Measurements from ENCODE around the gene ALDOB. TPM values are rescaled to one million over a fixed set of nuclear protein-coding genes. Genes with fewer than 3 reads are reported as not detected.

ALDOB gene
- total RNA-seq, 4 donors from 2014 or later = not detected

DNA sequence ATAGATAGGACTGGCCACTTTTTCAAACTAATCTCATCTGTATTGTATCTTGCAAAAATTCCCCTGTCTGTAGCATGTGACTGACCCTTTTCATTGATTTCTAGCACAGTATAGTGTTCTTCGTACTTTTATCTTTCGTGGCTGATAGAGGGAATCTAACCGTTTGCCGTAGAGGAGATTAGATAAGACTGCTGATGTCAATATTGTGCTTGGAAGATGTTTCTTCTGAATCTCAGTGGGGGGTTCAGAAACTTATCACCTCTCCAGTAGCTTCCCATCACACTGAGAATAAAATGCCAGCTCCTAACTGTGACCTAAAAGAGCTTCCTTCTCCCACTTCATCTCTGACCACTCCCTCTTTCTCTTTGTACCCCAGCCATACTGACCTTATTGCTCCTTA lies 25.4 kb upstream of the ALDOB start:
- intact Hi-C loops (cut with DNase I) = no loop called here
- Histone ChIP-seq H3K4me1 (no peaks in the 10 kb centered on the region), H3K27ac (no peak overlapping the region), H3K36me3 (no peaks in the 10 kb centered on the region), H3K4me3 (replicated peaks in 1 of 3) (no peak overlapping the region), H3K27me3 (no peaks in the 10 kb centered on the region), H3K9me3 (no peaks in the 10 kb centered on the region)
- TF ChIP-seq, protein P1, sequence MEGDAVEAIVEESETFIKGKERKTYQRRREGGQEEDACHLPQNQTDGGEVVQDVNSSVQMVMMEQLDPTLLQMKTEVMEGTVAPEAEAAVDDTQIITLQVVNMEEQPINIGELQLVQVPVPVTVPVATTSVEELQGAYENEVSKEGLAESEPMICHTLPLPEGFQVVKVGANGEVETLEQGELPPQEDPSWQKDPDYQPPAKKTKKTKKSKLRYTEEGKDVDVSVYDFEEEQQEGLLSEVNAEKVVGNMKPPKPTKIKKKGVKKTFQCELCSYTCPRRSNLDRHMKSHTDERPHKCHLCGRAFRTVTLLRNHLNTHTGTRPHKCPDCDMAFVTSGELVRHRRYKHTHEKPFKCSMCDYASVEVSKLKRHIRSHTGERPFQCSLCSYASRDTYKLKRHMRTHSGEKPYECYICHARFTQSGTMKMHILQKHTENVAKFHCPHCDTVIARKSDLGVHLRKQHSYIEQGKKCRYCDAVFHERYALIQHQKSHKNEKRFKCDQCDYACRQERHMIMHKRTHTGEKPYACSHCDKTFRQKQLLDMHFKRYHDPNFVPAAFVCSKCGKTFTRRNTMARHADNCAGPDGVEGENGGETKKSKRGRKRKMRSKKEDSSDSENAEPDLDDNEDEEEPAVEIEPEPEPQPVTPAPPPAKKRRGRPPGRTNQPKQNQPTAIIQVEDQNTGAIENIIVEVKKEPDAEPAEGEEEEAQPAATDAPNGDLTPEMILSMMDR (IDR thresholded peaks at IDR 0.05) = no peak
- no peak for TF ChIP-seq POLR2A (IDR thresholded peaks at IDR 0.05)
- no peak for DNase-seq
- 64 to 78% methylated on average over 4 of the region's 4 CpGs for WGBS, 2 donors

DNA sequence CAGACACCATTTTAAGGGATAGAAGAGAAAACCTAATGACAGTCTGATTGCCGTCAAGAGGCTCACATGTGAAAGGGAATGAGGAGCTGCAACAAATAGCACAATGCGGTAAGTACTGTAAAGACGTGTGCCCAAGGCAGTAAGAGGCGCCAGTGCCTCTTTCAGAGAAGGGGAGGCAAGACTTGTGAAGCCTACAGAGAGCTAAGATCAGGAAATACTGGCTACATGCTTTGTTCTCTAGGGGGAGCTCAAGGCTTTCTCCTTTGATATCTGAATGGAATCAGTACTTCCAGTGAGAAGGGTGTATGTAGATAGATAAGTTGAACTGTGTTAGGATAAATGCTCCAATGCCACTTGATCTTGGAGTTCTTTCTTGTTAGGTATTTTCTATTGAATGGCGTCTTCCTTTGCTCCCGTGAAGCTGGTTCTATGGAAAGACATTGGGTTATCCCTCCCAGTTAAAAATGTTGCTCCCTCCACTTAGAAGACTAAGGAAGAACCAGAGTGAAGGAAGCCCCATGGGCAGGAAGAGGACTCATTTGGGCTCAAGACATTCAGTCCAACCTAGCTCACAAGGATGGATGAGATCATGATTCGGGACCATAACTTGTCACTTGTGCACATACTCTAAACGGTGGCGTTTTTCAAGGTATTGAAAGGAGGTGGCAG lies 23.5 kb upstream of the ALDOB start:
- 44 to 45% methylated on average over 9 of the region's 9 CpGs for WGBS, 2 donors

DNA sequence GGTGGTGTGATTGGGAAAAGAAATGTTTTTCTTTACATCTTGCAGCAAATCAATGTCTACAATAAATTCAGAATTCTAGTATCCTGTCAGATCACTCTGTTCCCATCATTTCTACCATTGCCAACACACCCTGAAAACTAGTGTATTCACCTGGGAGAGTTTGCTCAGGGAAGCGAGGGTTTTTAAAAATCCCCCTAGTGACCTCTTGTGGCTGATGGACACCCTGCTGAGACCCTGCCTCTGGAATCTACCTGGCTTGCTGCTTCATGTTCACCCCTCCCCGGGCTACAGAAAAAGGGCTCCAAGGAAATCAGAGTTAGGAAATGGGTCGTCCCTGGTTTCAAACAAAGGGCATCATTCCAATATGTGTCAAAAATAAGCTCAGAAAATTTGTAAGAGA lies 21.4 kb upstream of the ALDOB start:
- Histone ChIP-seq H3K4me1 (no peaks in the 10 kb centered on the region), H3K27me3 (no peaks in the 10 kb centered on the region), H3K4me3 (replicated peaks in 1 of 3) (no peak overlapping the region), H3K27ac (no peak overlapping the region), H3K9me3 (no peaks in the 10 kb centered on the region), H3K36me3 (no peaks in the 10 kb centered on the region)
- TF ChIP-seq POLR2A (IDR thresholded peaks at IDR 0.05) = no peak
- TF ChIP-seq, protein P1 (IDR thresholded peaks at IDR 0.05) = no peak
- intact Hi-C loops (cut with DNase I) = no loop called here
- 28 to 38% methylated on average over 3 of the region's 3 CpGs for WGBS, 2 donors
- no peak for DNase-seq

More for the DNA sequence above, 23.5 kb upstream of the ALDOB start:
- H3K4me1 ChIP-seq = no peaks in the 10 kb centered on the region
- H3K9me3 ChIP-seq = no peaks in the 10 kb centered on the region
- H3K27ac ChIP-seq = no peak overlapping the region
- no peaks in the 10 kb centered on the region for H3K27me3 ChIP-seq
- H3K4me3 ChIP-seq (replicated peaks in 1 of 3) = no peak overlapping the region
- TF ChIP-seq POLR2A (IDR thresholded peaks at IDR 0.05) = no peak
- TF ChIP-seq, protein P1 (IDR thresholded peaks at IDR 0.05) = peak in 5 of 6 experiments; percentile 32 to 85 (median 59)
- H3K36me3 ChIP-seq = no peaks in the 10 kb centered on the region
- intact Hi-C loops (cut with DNase I) = loop anchor here (2.0 kb wide), 1 partner anchor 70 kb away; no protein-coding TSS in a partner anchor
- DNase-seq = no peak

DNA sequence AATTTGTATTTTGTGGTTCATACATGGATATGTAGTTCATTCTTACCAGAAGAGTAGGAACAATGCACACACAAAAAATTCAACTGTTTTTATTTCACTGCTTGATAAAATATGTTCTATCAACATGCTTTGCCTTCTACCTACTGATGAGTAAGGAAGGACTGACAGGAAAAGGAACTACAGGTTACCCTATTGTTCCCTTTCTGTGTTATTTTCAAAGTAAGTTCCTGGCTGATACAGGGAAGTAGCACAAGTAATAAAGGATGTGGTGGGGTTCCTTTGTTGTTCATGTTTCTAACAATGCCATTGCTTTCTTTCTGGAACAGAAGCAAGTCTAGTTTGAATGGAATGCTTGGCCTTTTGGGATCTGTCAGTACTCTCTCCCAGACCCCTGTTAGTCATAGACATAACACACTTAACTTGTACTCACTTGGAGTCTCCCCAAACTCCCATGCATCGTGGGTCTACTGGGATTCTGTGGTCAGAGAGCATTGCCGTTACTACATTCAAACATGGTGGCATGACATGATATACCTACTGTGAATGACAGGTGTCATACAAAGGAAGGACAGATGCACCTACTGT lies 20.2 kb upstream of the ALDOB start:
- Histone ChIP-seq H3K4me1 (no peaks in the 10 kb centered on the region), H3K27me3 (no peaks in the 10 kb centered on the region), H3K4me3 (replicated peaks in 1 of 3) (no peak overlapping the region), H3K9me3 (no peaks in the 10 kb centered on the region), H3K36me3 (no peaks in the 10 kb centered on the region), H3K27ac (no peak overlapping the region)
- intact Hi-C loops (cut with DNase I) = no loop called here
- TF ChIP-seq POLR2A (IDR thresholded peaks at IDR 0.05) = no peak
- TF ChIP-seq, protein P1 (IDR thresholded peaks at IDR 0.05) = no peak
- DNase-seq = no peak
- 54 to 70% methylated on average over 2 of the region's 2 CpGs for WGBS, 2 donors
